DND-41 (cell line): Measurements from ENCODE around the gene KHDC4.

Experiments
- ATAC-seq: fragments of 200-7000 bp; cut with Tn5 transposase; 3 replicates; pipeline ENCODE4 v1.9.1; 2021; ENCODE audit warnings: low read depth; ENCODE audit not compliant: insufficient read depth
- DNase-seq: peaks from one replicate; pipeline ENCODE4 v3.0.0-alpha.2; 2020
- H2AFZ ChIP-seq: 2 replicates; pipeline ENCODE4 v1.6.0; 2012; ENCODE audit warnings: low read depth, low read length
- H3K27ac ChIP-seq: 2 replicates; pipeline ENCODE4 v1.5.1; 2012; ENCODE audit warnings: low read length, inconsistent platforms
- H3K27me3 ChIP-seq: fragments of 200-600 bp; sonication (generic); 2 replicates; pipeline ENCODE4 v1.6.0; 2012; ENCODE audit warnings: low read length, mild to moderate bottlenecking, inconsistent platforms; ENCODE audit not compliant: insufficient read depth, poor library complexity
- H3K36me3 ChIP-seq: 2 replicates; pipeline ENCODE4 v1.5.1; 2012; ENCODE audit warnings: low read length, inconsistent platforms; ENCODE audit not compliant: insufficient read depth
- H3K4me1 ChIP-seq: 2 replicates; pipeline ENCODE4 v1.5.1; 2012; ENCODE audit warnings: mild to moderate bottlenecking, low read length; ENCODE audit not compliant: insufficient read depth
- H3K4me2 ChIP-seq: 2 replicates; pipeline ENCODE4 v1.6.0; 2012; ENCODE audit warnings: mild to moderate bottlenecking, moderate library complexity, low read length, inconsistent platforms; ENCODE audit not compliant: insufficient read depth
- H3K4me3 ChIP-seq, 2 experiments: fragments of 200-600 bp in 1 of 2; shearing (Covaris generic) in 1 of 2; 2 replicates each; pipeline ENCODE4 v1.5.1; 2012 to 2016; ENCODE audit warnings: inconsistent platforms in 2 of 2, low read length in 2 of 2, mild to moderate bottlenecking in 2 of 2, low read depth in 1 of 2, moderate library complexity in 1 of 2
- H3K79me2 ChIP-seq: 2 replicates; pipeline ENCODE4 v1.6.0; 2012; ENCODE audit warnings: low read length, inconsistent platforms; ENCODE audit not compliant: insufficient read depth
- H3K9ac ChIP-seq: 2 replicates; pipeline ENCODE4 v1.6.0; 2012; ENCODE audit warnings: low read depth, mild to moderate bottlenecking, inconsistent platforms, low read length, moderate library complexity
- H3K9me3 ChIP-seq: 2 replicates; pipeline ENCODE4 v1.5.1; 2012; ENCODE audit warnings: low read length, moderate library complexity, mild to moderate bottlenecking, inconsistent platforms; ENCODE audit not compliant: insufficient read depth, severe bottlenecking
- H4K20me1 ChIP-seq: 2 replicates; pipeline ENCODE4 v1.6.0; 2012; ENCODE audit warnings: low read length; ENCODE audit not compliant: insufficient read depth
- EZH2 ChIP-seq: IDR thresholded peaks from 3 replicates; pipeline ENCODE4 v1.6.1; 2012; ENCODE audit warnings: borderline replicate concordance, low read depth, mild to moderate bottlenecking, moderate library complexity, low read length, inconsistent platforms; ENCODE audit not compliant: severe bottlenecking
- TF ChIP-seq, protein P1 (sequence below): IDR thresholded peaks from 2 replicates; pipeline ENCODE4 v1.5.1; 2012; ENCODE audit warnings: borderline replicate concordance, low read length, moderate library complexity, mild to moderate bottlenecking; ENCODE audit not compliant: poor library complexity, severe bottlenecking; ENCODE audit errors: extremely low read depth

The KHDC4 gene

DNA sequence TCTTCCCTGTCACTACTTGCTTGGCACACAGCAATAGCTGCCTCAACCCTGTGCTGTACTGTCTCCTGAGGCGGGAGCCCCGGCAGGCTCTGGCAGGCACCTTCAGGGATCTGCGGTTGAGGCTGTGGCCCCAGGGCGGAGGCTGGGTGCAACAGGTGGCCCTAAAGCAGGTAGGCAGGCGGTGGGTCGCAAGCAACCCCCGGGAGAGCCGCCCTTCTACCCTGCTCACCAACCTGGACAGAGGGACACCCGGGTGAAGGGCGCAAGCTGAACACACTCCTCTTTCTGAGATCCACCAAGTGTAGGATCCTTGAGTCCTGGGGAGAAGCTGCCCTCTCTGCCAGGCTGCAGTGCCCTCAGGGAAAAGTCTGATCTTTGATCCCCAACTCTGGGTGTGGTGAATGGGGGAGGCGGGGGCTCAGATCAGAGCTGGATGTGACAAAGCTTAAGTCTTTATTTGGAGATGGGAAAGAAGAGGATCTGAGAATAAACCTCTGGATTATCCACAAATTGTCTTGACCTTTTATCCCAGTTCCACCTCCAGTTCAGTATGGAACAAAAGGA, 8.4 kb upstream of the KHDC4 start:
- no peak overlapping the region for H3K4me3 ChIP-seq
- H3K4me1 ChIP-seq, result peaks cover 23% of the 10 kb centered on the region
- ATAC-seq, result no peak
- H3K27ac ChIP-seq, result no peak overlapping the region
- no peaks in the 10 kb centered on the region for H3K9me3 ChIP-seq
- no peak overlapping the region for H3K4me2 ChIP-seq
- H3K9ac ChIP-seq, result no peak overlapping the region
- H4K20me1 ChIP-seq, result peaks cover under 1% of the 10 kb centered on the region
- H3K36me3 ChIP-seq, result peaks cover 19% of the 10 kb centered on the region
- TF ChIP-seq EZH2, result no peak
- TF ChIP-seq, protein P1, sequence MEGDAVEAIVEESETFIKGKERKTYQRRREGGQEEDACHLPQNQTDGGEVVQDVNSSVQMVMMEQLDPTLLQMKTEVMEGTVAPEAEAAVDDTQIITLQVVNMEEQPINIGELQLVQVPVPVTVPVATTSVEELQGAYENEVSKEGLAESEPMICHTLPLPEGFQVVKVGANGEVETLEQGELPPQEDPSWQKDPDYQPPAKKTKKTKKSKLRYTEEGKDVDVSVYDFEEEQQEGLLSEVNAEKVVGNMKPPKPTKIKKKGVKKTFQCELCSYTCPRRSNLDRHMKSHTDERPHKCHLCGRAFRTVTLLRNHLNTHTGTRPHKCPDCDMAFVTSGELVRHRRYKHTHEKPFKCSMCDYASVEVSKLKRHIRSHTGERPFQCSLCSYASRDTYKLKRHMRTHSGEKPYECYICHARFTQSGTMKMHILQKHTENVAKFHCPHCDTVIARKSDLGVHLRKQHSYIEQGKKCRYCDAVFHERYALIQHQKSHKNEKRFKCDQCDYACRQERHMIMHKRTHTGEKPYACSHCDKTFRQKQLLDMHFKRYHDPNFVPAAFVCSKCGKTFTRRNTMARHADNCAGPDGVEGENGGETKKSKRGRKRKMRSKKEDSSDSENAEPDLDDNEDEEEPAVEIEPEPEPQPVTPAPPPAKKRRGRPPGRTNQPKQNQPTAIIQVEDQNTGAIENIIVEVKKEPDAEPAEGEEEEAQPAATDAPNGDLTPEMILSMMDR, result no peak
- H3K79me2 ChIP-seq, result no peaks in the 10 kb centered on the region
- no peak overlapping the region for H2AFZ ChIP-seq
- no peaks in the 10 kb centered on the region for H3K27me3 ChIP-seq
- DNase-seq, result no peak

DNA sequence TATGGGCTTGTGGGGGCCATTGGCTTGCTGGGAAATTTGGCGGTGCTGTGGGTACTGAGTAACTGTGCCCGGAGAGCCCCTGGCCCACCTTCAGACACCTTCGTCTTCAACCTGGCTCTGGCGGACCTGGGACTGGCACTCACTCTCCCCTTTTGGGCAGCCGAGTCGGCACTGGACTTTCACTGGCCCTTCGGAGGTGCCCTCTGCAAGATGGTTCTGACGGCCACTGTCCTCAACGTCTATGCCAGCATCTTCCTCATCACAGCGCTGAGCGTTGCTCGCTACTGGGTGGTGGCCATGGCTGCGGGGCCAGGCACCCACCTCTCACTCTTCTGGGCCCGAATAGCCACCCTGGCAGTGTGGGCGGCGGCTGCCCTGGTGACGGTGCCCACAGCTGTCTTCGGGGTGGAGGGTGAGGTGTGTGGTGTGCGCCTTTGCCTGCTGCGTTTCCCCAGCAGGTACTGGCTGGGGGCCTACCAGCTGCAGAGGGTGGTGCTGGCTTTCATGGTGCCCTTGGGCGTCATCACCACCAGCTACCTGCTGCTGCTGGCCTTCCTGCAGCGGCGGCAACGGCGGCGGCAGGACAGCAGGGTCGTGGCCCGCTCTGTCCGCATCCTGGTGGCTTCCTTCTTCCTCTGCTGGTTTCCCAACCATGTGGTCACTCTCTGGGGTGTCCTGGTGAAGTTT, 7.8 kb upstream of the KHDC4 start:
- H3K4me3 ChIP-seq, result no peak overlapping the region
- no peak for ATAC-seq
- H4K20me1 ChIP-seq, result no peaks in the 10 kb centered on the region; the same call in 1 of the 2 replicates
- no peaks in the 10 kb centered on the region for H3K9me3 ChIP-seq
- no peak overlapping the region for H3K4me2 ChIP-seq
- H3K36me3 ChIP-seq, result peaks cover 12% of the 10 kb centered on the region
- H3K27me3 ChIP-seq, result no peaks in the 10 kb centered on the region
- no peak overlapping the region for H2AFZ ChIP-seq
- no peak overlapping the region for H3K9ac ChIP-seq
- peaks cover 23% of the 10 kb centered on the region for H3K4me1 ChIP-seq
- H3K27ac ChIP-seq, result peak overlapping the region; percentile 37; the same call in 1 of the 2 replicates
- no peak for DNase-seq
- TF ChIP-seq, protein P1, result no peak
- TF ChIP-seq EZH2, result no peak
- no peaks in the 10 kb centered on the region for H3K79me2 ChIP-seq

DNA sequence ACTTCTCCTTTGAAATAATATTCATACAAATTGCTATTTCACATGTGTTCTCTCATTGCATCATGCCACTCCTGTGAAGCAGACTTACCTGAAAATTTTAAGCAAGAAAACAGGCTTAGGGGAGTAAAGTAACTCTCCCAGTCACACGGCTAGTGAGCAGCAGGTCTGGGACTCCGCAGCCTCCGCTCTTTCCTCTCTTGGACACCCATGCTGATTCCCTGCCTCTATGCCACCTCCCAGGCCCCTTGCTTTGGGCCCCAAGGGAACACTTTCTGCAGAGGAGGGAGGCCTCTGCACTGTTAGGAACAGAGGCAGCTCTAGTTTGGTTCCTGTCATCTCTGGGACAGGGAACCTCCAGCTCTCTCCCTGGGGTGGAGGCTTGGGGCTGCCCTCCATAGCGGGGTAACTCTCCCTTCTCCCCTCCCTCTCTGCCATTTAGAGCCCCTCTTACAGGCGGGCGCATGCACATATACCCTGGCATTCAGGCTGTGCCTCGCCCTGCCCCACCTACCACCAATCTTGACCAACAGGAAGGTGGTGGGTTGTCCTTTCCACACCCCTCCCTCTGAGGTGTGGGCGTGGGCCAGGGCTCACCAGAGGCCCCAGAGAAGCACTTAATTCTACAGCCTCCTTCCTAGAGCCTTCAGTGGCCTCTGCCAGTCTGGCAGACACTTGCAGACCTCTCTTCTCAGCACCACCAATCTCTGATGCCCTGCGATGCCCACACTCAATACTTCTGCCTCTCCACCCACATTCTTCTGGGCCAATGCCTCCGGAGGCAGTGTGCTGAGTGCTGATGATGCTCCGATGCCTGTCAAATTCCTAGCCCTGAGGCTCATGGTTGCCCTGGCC, 7.0 kb upstream of the KHDC4 start, which contains the start of gene RXFP4:
Gene RXFP4, plus strand, starts transcription at position 646 of the 852 bp plus-strand sequence. Its CDS starts 72 bp downstream, at position 718.
- H2AFZ ChIP-seq, result peak within 1 kb of the TSS; percentile 38; the same call in 1 of the 2 replicates
- H3K36me3 ChIP-seq, result peaks cover 4% of the 10 kb centered on the region; the same call in 1 of the 2 replicates
- no peaks in the 10 kb centered on the region for H3K9me3 ChIP-seq
- H3K79me2 ChIP-seq, result no peaks in the 10 kb centered on the region
- DNase-seq (peak; percentile 18), ATAC-seq (peak; percentile 25)
- no peaks in the 10 kb centered on the region for H3K27me3 ChIP-seq
- H3K27ac ChIP-seq, result peak within 1 kb of the TSS; percentile 37
- peak within 1 kb of the TSS; percentile 11; the same call in 1 of the 2 replicates for H3K9ac ChIP-seq
- no peak within 1 kb of the TSS for H3K4me2 ChIP-seq
- no peaks in the 10 kb centered on the region; the same call in 1 of the 2 replicates for H4K20me1 ChIP-seq
- H3K4me1 ChIP-seq, result peaks cover 23% of the 10 kb centered on the region
- TF ChIP-seq, protein P1, result no peak
- TF ChIP-seq EZH2, result no peak
- no peak within 1 kb of the TSS for H3K4me3 ChIP-seq
